Activated T-helper 1 cell treated with anti-CD3 and anti-CD28 coated beads, Interleukin-12 subunit alpha, Interleukin-12 subunit beta, Interleukin-2, Interleukin-4 antibody, amounts not matched to agents 30 ng/mL and 10 ng/mL and 1 ng/mL, durations not matched to agents 14 hours and 24 hours and 36 hours (primary cell): ENCODE measurements around the gene YWHAG. TPM values are rescaled to one million over a fixed set of nuclear protein-coding genes. Genes with fewer than 3 reads are reported as not detected.
"Not testable (repeated sequence)": the region's sequence is repeated elsewhere in the genome, so short reads cannot be mapped to it uniquely, and the experiment has no call there.

Experiments
- DNase-seq: peaks from one replicate; pipeline ENCODE4 v3.0.0; 2021; ENCODE audit warnings: low spot score
- H3K27ac Mint-ChIP-seq: one replicate; pipeline ENCODE4 v1.8.0; 2021; ENCODE audit warnings: mild to moderate bottlenecking, mixed read lengths
- H3K27me3 Mint-ChIP-seq: one replicate; pipeline ENCODE4 v1.8.0; 2022; ENCODE audit warnings: mild to moderate bottlenecking, moderate library complexity, mixed read lengths; ENCODE audit not compliant: insufficient read depth
- H3K36me3 Mint-ChIP-seq: one replicate; pipeline ENCODE4 v1.8.0; 2021; ENCODE audit warnings: low read depth, mixed read lengths
- H3K4me1 Mint-ChIP-seq: one replicate; pipeline ENCODE4 v1.8.0; 2021; ENCODE audit warnings: low read depth, mixed read lengths
- H3K4me3 Mint-ChIP-seq: one replicate; pipeline ENCODE4 v1.8.0; 2021; ENCODE audit warnings: mild to moderate bottlenecking, moderate library complexity, mixed read lengths
- H3K9me3 Mint-ChIP-seq: one replicate; pipeline ENCODE4 v1.8.0; 2021; ENCODE audit warnings: mixed read lengths
- intact Hi-C: fragments of 100-400 bp; cut with micrococcal nuclease; formaldehyde crosslinking; loops from one replicate; pipeline ENCODE4 v1.15.1; 2024
- total RNA-seq: library from RNA; stranded (reverse); gene quantifications from 2 replicates; pipeline ENCODE4 v1.2.3, GENCODE V29; 2022

The YWHAG gene
- total RNA-seq, 1 donor from 2014 or later = 165 TPM

DNA sequence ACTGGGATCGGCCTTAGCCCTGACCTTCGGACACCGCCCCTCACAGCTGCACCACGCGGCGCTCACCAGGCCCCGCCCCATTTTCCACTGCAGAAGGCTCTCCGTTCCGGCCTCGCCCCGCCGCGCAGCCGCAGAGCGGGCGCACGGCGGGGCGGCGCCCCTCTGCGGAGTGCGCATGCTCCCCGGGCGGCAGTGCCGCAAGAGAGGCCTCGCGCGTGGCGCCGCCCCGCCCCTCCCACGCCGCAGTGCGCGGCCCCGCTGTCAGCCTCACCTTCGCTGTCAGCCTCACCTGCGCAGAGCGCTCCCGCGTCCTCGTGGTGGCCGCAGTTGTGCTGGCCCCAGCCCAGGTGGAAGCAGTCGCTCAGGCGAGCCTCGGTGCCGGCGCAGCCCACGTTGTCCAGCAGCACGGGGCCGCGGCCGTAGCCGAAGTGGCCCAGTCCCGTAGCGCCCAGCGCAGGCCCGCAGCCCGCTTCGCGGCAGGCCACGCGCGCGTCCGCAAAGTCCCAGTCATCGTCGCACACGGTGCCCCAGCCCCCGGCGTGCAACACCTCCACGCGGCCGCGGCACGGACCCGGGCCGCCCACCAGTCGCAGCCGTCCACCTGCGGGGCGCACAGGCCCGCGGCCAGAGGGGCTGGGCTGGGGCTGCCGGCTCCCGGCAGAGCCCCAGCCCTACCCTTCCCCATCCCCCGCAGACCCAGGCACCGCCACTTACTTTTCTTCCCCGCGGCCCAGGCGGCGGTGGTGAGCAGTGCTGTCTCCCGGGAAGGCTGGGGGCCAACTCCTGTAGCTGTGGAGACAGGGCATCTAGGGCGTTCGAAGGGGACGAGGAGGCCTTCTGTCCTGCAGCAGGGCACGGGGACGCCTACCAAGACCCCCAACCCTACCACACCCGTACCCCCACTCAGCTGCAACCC lies 34.6 kb upstream of the YWHAG start:
- Mint-ChIP-seq H3K4me1 (peaks cover 33% of the 10 kb centered on the region), H3K27ac (peak overlapping the region; percentile 97), H3K27me3 (peaks cover 2% of the 10 kb centered on the region), H3K4me3 (peak overlapping the region; percentile 86), H3K9me3 (no peaks in the 10 kb centered on the region), H3K36me3 (no peaks in the 10 kb centered on the region)
- peak; percentile 90 for DNase-seq
- intact Hi-C loops = loop anchor here (1.0 kb wide), 2 partner anchors 34 to 75 kb away; no protein-coding TSS in a partner anchor

DNA sequence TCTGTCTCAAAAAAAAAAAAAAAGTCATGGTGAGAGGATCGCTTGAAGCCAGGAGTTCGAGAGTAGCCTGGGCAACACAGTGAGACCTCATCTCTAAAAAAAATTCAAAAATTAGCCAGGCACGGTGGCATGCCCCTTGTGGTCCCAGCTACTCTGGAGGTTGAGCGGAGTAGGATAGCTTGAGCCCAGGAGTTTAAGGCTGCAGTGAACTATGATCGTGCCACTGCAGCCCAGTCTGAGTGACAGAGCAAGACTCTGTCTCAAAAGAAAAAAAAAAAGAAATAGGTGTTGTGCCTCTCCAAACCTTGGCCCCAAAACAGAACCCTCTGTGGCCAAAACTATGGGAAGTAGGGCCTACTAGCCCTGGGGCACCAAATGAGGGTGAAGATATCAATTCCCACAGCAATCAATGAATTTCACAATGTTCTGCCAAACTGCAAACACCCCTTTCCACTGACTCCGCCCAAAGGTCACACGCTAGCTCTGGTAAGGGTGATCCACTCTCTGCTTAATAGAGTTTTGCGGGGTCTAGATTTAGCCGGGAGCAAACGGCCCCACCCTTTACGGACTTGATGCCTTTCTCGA lies 33.8 kb upstream of the YWHAG start:
- Mint-ChIP-seq H3K27me3 (no peaks in the 10 kb centered on the region), H3K27ac (peak overlapping the region; percentile 97), H3K4me3 (peak overlapping the region; percentile 86), H3K36me3 (no peaks in the 10 kb centered on the region), H3K4me1 (peaks cover 28% of the 10 kb centered on the region), H3K9me3 (no peaks in the 10 kb centered on the region)
- intact Hi-C loops = loop anchor here (1.0 kb wide), 2 partner anchors 33 to 74 kb away; no protein-coding TSS in a partner anchor
- no peak for DNase-seq

DNA sequence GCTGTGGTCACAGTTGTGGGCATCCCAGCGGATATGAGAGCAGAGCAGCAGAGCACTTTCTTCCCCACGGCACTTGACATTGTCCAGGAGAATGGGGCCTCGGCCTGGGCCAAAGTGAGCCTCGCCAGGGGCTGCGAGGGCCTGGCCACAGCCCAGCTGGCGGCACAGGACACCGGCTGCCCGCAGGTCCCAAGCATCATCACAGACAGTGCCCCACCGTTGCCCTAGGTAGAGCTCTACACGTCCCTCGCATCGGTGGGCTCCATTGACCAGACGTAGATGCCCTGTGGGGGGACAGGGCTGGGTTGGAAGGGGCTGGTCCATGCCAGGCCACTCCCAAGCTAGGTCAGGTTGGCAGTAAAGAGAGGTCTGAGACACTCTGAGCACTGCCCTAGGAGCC lies 31.3 kb upstream of the YWHAG start:
- no peak overlapping the region for H3K27ac Mint-ChIP-seq
- no peak for DNase-seq
- no peaks in the 10 kb centered on the region for H3K36me3 Mint-ChIP-seq
- intact Hi-C loops = no loop called here
- H3K27me3 Mint-ChIP-seq = no peaks in the 10 kb centered on the region
- peaks cover 18% of the 10 kb centered on the region for H3K4me1 Mint-ChIP-seq
- H3K9me3 Mint-ChIP-seq = no peaks in the 10 kb centered on the region
- H3K4me3 Mint-ChIP-seq = no peak overlapping the region

DNA sequence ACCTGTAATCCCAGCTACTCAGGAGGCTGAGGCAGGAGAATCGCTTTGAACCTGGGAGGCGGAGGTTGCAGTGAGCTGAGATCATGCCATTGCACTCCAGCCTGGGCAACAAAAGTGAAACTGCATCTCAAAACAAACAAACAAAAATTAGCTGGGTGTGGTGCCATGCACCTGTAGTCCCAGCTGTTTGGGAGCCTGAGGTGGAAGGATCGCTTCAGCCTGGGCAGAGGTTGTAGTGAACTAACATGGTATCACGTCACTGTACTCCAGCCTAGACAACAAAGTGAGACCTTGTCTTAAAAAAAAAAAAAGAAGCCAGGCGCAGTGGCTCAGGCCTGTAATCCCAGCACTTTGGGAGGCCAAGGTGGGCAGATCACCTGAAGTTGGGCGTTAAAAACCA lies 29.0 kb upstream of the YWHAG start:
- H3K36me3 Mint-ChIP-seq, H3K27ac Mint-ChIP-seq, H3K9me3 Mint-ChIP-seq, H3K4me3 Mint-ChIP-seq, H3K27me3 Mint-ChIP-seq, intact Hi-C loops, DNase-seq: not testable (repeated sequence)
- H3K4me1 Mint-ChIP-seq = peaks cover 15% of the 10 kb centered on the region

- H3K9me3 Mint-ChIP-seq = no peaks in the 10 kb centered on the region
- no peak overlapping the region for H3K4me3 Mint-ChIP-seq
- no peak overlapping the region for H3K27ac Mint-ChIP-seq
- H3K27me3 Mint-ChIP-seq = no peaks in the 10 kb centered on the region
- no peaks in the 10 kb centered on the region for H3K36me3 Mint-ChIP-seq
- intact Hi-C loops = no loop called here
- peaks cover 11% of the 10 kb centered on the region for H3K4me1 Mint-ChIP-seq
- DNase-seq = no peak
Measured at GRCh38 chr7:76386691-76387260, 28.0 kb upstream of the YWHAG start.

- Mint-ChIP-seq H3K9me3 (no peaks in the 10 kb centered on the region), H3K27ac (no peak overlapping the region)
- intact Hi-C loops = no loop called here
Measured at GRCh38 chr7:76383089-76383944, 24.5 kb upstream of the YWHAG start.

DNA sequence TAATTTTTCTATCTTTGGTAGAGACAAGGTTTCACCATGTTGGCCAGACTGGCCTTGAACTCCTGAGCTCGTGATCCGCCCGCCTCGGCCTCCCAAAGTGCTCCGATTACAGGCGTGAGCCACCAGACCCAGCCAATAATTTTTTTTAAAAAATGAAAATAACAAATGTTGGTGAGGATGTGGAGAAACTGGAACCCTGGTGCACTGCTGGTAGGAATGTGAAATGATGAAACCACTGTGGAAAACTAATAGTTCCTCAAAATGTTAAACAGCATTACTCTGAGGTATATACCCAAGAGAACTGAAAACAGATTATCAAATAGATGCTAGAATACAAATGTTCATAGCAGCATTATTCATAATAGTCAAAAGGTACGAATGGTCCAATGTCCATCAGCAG lies 23.0 kb upstream of the YWHAG start:
- DNase-seq = no peak
- H3K9me3 Mint-ChIP-seq = no peaks in the 10 kb centered on the region
- H3K27me3 Mint-ChIP-seq = peaks cover 2% of the 10 kb centered on the region
- no peak overlapping the region for H3K4me3 Mint-ChIP-seq
- H3K4me1 Mint-ChIP-seq = no peaks in the 10 kb centered on the region
- intact Hi-C loops = no loop called here
- H3K36me3 Mint-ChIP-seq = no peaks in the 10 kb centered on the region
- H3K27ac Mint-ChIP-seq = no peak overlapping the region

More at GRCh38 chr7:76383089-76383944, 24.5 kb upstream of the YWHAG start:
- DNase-seq = no peak
- Mint-ChIP-seq H3K4me1 (no peaks in the 10 kb centered on the region), H3K4me3 (no peak overlapping the region), H3K36me3 (no peaks in the 10 kb centered on the region), H3K27me3 (peaks cover 2% of the 10 kb centered on the region)

DNA sequence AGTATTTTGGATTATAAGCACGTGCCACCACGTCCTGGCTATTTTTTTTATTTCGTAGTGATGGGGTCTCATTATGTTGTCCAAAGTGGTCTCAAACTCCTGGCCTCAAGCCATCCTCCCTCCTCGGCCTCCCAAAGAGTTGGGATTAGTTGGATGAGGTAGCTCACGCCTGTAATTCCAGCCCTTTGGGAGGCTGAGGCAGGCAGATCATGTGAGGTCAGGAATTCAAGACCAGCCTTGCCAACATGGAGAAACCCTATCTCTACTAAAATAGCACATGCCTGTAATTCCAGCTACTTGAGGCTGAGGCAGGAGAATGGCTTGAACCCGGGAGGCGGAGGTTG lies 21.8 kb upstream of the YWHAG start:
- Mint-ChIP-seq H3K9me3 (no peaks in the 10 kb centered on the region), H3K27ac (no peak overlapping the region), H3K36me3 (no peaks in the 10 kb centered on the region), H3K4me1 (no peaks in the 10 kb centered on the region), H3K4me3 (peak overlapping the region; percentile 53), H3K27me3 (peaks cover 2% of the 10 kb centered on the region)
- intact Hi-C loops = no loop called here
- no peak for DNase-seq

DNA sequence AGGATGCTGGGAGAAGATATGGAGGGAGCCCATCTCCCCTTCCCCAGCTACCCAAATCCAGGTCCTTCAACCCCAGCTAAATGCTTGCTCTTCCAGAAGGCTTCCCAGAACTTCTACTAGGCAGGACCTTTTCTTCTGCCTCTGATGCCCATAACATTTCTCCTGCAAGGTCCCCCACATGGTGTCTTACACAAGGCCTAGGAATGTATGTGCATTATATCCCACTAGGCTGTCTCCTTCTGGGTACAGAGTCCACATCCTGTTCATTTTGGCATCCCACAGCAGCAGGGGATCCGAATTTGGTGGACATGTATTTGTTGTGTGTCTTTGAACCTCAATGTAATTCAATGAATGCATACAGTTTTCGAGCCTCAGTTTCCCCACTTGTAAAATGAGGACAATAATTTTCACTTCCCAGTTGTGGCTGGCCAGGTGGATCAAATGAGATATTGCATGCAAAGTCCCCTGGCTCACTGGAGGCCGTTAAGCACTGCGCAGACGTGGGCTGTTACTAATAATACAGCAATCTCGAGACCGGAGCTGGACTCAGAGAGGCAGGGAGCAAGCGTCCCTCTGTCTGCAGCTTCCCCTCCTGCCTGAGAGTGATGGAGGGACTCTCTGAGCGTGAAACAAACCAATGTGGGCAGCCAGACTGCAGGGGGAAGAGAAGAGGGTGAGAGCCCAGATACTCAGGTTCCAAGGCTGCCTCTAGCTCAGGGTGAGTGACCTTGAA lies 18.6 kb upstream of the YWHAG start:
- Mint-ChIP-seq H3K4me1 (peaks cover 8% of the 10 kb centered on the region), H3K27ac (no peak overlapping the region), H3K36me3 (no peaks in the 10 kb centered on the region), H3K4me3 (no peak overlapping the region), H3K27me3 (peaks cover 10% of the 10 kb centered on the region), H3K9me3 (no peaks in the 10 kb centered on the region)
- no peak for DNase-seq
- intact Hi-C loops = no loop called here

DNA sequence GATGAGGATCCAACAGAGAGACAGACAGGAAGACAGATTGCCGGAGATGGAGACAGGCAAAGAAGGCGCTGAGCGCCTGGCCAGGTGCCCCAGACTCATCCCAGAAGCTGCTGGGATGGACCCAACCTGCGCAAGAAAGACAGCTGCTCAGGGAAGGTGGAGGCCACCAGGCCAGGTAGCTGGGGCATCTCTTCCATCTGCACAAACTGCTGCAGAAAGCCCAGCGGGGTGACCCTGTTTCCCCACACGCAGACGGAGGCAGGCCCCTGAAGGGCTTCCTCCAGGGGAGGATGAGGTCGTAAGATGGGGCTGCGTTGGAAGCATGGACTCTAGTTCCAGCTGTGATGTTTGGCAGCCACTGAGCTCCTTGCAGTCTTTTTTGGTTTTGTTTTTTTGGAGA lies 16.5 kb upstream of the YWHAG start:
- Mint-ChIP-seq H3K27ac (no peak overlapping the region), H3K27me3 (peaks cover 10% of the 10 kb centered on the region), H3K4me1 (peaks cover 8% of the 10 kb centered on the region), H3K36me3 (no peaks in the 10 kb centered on the region), H3K9me3 (no peaks in the 10 kb centered on the region), H3K4me3 (no peak overlapping the region)
- intact Hi-C loops = no loop called here
- no peak for DNase-seq

- Mint-ChIP-seq H3K4me3 (no peak overlapping the region), H3K27ac (no peak overlapping the region), H3K9me3 (no peaks in the 10 kb centered on the region), H3K36me3 (no peaks in the 10 kb centered on the region), H3K4me1 (peaks cover 8% of the 10 kb centered on the region), H3K27me3 (peaks cover 12% of the 10 kb centered on the region)
- DNase-seq = no peak
- intact Hi-C loops = no loop called here
Measured at GRCh38 chr7:76372984-76373833, 14.4 kb upstream of the YWHAG start.
